Stimulated activated CD4-positive, alpha-beta T cell treated with anti-CD3 and anti-CD28 coated beads, TNF-alpha, amount 100 ng/mL, for 4 hours (primary cell): Measurements from ENCODE around the gene NRG4.
A peak's percentile ranks its signal among the peaks of the same experiment; 100 is the strongest.
"Not testable (repeated sequence)": the region's sequence is repeated elsewhere in the genome, so short reads cannot be mapped to it uniquely, and the experiment has no call there.

ENCODE experiments used
- DNase-seq, 3 experiments: peaks; one replicate each; pipeline ENCODE4 v3.0.0-alpha.2; 2020; ENCODE audit warnings: low read depth in 3 of 3

NRG4 gene

GRCh38 chr15:75927601-75928000 is 84.6 kb downstream of the NRG4 start:
- DNase-seq = no peak

GRCh38 chr15:75926931-75927330 is 85.3 kb downstream of the NRG4 start:
- no peak for DNase-seq

GRCh38 chr15:75925440-75925839 is 86.8 kb downstream of the NRG4 start:
- DNase-seq = no peak

- DNase-seq = no peak
Observed at GRCh38 chr15:75924576-75924975, 87.6 kb downstream of the NRG4 start.

GRCh38 chr15:75923756-75924155 is 88.5 kb downstream of the NRG4 start:
- no peak for DNase-seq

GRCh38 chr15:75921732-75922703 is 90.2 kb downstream of the NRG4 start:
- no peak for DNase-seq

GRCh38 chr15:75920079-75920478 is 92.1 kb downstream of the NRG4 start:
- DNase-seq = no peak

GRCh38 chr15:75918135-75918534 is 94.1 kb downstream of the NRG4 start:
- DNase-seq = no peak

- no peak for DNase-seq
Observed at GRCh38 chr15:75916978-75917377, 95.2 kb downstream of the NRG4 start.

GRCh38 chr15:75910355-75910754 is 101.9 kb downstream of the NRG4 start:
- not testable (repeated sequence) for DNase-seq

- no peak for DNase-seq
Observed at GRCh38 chr15:75905231-75905630, 107.0 kb downstream of the NRG4 start.

- DNase-seq = peak; percentile 72 to 84 (median 75)
Observed at GRCh38 chr15:75903331-75904239, 108.6 kb downstream of the NRG4 start, which contains the start of gene FBXO22. FBXO22 (plus strand) TSS chr15:75903878; CDS start chr15:75903964, 86 bp downstream.

- DNase-seq = no peak
Observed at GRCh38 chr15:75902129-75902557, 110.1 kb downstream of the NRG4 start.

- DNase-seq = no peak
Observed at GRCh38 chr15:75900577-75900976, 111.6 kb downstream of the NRG4 start.

- no peak for DNase-seq
Observed at GRCh38 chr15:75895731-75896130, 116.5 kb downstream of the NRG4 start.

GRCh38 chr15:75891895-75892294 is 120.3 kb downstream of the NRG4 start:
- no peak for DNase-seq
